Ectodermal cell (in vitro differentiated cells): ENCODE data around the gene ODF4.
A peak's percentile ranks its signal among the peaks of the same experiment; 100 is the strongest.

Experiments used
- H3K27ac ChIP-seq: 2 replicates; pipeline ENCODE4 v1.7.0; 2013; ENCODE audit warnings: mild to moderate bottlenecking, low read depth, low read length; ENCODE audit not compliant: insufficient read depth, poor library complexity, severe bottlenecking
- H3K27me3 ChIP-seq: 2 replicates; pipeline ENCODE4 v1.7.0; 2013; ENCODE audit warnings: mild to moderate bottlenecking, low read length; ENCODE audit not compliant: insufficient read depth, control insufficient read depth, poor library complexity, severe bottlenecking
- H3K36me3 ChIP-seq: one replicate; pipeline ENCODE4 v1.7.0; 2013; ENCODE audit warnings: low read length; ENCODE audit not compliant: control insufficient read depth, insufficient read depth
- H3K4me1 ChIP-seq: one replicate; pipeline ENCODE4 v1.7.0; 2013; ENCODE audit warnings: low read length; ENCODE audit not compliant: control insufficient read depth, insufficient read depth
- H3K4me3 ChIP-seq: 2 replicates; pipeline ENCODE4 v1.7.0; 2013; ENCODE audit warnings: low read depth, low read length, control low read depth; ENCODE audit not compliant: insufficient read depth
- H3K9me3 ChIP-seq: 2 replicates; pipeline ENCODE4 v1.7.0; 2013; ENCODE audit warnings: mild to moderate bottlenecking, low read length, moderate library complexity; ENCODE audit not compliant: control insufficient read depth
- WGBS, 2 experiments: methylation state at CpG; one replicate each; pipeline ENCODE4 v1.1.7; 2013; ENCODE audit warnings: missing lambda C conversion rate in 2 of 2; 5-methylcytosine and 5-hydroxymethylcytosine counted together

ODF4 gene

DNA sequence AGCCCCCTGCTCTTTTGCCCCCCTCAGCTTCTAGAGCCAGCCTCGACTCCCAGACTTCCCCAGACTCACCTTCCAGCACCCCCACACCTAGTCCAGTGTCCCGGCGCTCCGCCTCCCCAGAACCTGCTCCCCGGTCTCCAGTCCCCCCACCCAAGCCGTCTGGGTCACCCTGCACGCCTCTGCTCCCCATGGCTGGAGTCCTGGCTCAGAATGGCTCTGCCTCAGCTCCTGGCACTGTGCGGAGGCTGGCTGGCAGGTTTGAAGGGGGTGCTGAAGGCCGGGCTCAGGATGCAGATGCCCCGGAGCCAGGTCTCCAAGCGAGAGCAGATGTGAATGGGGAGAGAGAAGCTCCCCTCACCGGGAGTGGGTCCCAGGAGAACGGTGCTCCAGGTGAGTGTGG, 27.4 kb upstream of the ODF4 start:
- Histone ChIP-seq H3K4me1 (peaks cover 14% of the 10 kb centered on the region), H3K27me3 (peaks cover 35% of the 10 kb centered on the region), H3K36me3 (no peaks in the 10 kb centered on the region), H3K9me3 (no peaks in the 10 kb centered on the region), H3K4me3 (no peak overlapping the region), H3K27ac (no peak overlapping the region)
- 92 to 93% methylated on average over 13 of the region's 13 CpGs for WGBS, 2 experiments

DNA sequence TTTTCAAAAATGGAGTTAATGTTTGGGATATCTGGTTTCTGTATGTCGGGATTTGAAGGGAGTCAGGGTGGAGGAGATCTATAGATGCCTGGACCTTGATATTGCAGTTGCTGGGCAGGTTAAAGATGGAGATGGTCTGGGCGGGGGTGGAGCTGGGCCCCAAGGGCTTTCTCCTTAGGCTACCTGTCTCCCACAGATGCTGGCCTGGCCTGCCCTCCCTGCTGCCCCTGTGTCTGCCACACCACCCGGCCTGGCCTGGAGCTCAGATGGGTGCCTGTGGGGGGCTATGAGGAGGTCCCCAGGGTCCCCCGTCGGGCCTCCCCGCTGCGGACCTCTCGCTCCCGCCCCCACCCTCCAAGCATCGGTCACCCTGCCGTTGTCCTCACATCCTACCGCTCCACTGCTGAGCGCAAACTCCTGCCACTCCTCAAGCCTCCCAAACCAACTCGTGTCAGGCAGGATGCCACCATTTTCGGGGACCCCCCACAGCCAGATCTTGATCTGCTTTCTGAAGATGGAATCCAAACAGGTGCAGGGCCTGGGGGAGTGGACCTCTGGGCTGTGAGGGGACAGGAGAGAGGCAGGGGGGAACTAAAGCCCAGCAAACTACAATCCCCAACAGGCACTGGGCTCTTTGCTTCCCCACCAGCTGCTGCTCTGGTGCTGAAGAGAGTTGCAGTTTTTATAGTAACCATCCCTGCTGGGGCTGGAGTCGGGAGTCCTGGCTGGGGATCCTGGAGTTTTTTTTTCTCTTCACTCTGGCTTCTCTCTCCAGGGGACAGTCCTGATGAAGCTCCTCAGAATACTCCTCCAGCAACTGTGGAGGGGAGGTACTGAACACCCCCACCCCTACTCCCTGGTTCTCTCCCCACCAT, 26.7 kb upstream of the ODF4 start:
- peaks cover 41% of the 10 kb centered on the region for H3K27me3 ChIP-seq
- WGBS, 2 experiments: 82 to 83% methylated on average over 16 of the region's 16 CpGs

DNA sequence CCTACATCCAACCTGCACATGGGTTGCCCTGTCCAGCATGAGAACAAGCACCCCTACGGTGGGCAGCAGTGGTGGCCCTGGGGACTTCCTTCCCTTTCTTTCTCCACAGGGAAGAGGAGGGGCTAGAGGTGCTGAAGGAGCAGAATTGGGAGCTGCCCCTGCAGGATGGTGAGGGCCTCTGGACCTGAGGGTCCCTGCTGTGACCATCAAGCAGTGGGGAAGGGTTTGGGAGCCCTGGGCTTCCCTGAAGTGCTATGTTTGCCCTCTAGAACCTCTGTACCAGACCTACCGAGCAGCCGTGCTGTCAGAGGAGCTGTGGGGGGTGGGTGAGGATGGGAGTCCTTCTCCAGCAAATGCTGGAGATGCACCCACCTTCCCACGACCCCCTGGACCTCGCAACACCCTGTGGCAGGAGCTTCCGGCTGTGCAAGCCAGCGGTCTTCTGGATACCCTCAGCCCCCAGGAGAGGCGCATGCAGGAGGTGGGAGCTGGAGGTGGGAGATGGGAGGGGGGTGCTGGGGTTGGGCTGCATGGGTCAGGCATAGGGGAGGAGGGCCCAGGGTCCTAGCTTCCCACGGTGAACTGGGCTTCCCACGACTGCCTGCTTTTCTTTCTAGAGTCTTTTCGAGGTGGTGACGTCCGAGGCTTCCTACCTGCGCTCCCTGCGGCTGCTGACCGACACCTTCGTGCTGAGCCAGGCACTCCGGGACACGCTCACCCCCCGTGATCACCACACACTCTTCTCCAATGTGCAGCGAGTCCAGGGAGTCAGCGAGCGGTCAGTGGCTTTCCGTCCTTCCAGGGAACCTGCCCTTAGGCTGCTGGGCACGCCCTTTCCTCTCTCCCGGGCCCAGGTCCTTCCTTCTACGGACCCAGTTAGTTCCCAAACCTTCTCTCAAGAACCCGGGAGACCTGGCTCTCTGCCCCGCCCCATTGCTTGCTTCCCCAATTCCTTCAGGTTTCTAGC, 24.6 kb upstream of the ODF4 start:
- WGBS, 2 experiments: 12 to 14% methylated on average over 29 of the region's 29 CpGs
- Histone ChIP-seq H3K27ac (no peak overlapping the region), H3K27me3 (peaks cover 47% of the 10 kb centered on the region), H3K36me3 (no peaks in the 10 kb centered on the region), H3K4me3 (peak overlapping the region; percentile 38), H3K4me1 (peaks cover 14% of the 10 kb centered on the region), H3K9me3 (no peaks in the 10 kb centered on the region)

More for the DNA sequence above, 26.7 kb upstream of the ODF4 start:
- H3K4me3 ChIP-seq: no peak overlapping the region
- H3K27ac ChIP-seq: no peak overlapping the region
- H3K4me1 ChIP-seq: peaks cover 14% of the 10 kb centered on the region
- no peaks in the 10 kb centered on the region for H3K36me3 ChIP-seq
- H3K9me3 ChIP-seq: no peaks in the 10 kb centered on the region

DNA sequence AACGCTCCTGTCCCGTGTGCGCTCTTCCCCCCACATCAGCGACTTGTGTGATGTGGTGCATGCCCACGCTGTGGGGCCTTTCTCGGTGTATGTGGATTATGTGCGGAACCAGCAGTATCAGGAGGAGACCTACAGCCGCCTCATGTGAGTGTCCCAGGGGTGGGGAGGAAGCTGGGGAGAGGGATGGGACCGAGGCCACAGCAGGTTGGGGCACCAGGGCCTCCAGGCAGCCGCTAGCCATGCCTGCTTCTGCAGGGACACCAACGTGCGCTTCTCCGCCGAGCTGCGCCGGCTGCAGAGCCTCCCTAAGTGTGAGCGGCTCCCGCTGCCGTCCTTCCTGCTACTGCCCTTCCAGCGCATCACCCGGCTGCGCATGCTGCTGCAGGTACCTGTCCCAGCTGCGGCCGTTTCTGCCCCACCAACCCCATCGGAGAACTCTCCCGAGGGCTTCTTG, 23.8 kb upstream of the ODF4 start:
- Histone ChIP-seq H3K4me1 (peaks cover 14% of the 10 kb centered on the region), H3K27me3 (peaks cover 47% of the 10 kb centered on the region), H3K9me3 (no peaks in the 10 kb centered on the region), H3K4me3 (peak overlapping the region; percentile 38), H3K36me3 (no peaks in the 10 kb centered on the region), H3K27ac (no peak overlapping the region)
- 11 to 12% methylated on average over 26 of the region's 26 CpGs for WGBS, 2 experiments

DNA sequence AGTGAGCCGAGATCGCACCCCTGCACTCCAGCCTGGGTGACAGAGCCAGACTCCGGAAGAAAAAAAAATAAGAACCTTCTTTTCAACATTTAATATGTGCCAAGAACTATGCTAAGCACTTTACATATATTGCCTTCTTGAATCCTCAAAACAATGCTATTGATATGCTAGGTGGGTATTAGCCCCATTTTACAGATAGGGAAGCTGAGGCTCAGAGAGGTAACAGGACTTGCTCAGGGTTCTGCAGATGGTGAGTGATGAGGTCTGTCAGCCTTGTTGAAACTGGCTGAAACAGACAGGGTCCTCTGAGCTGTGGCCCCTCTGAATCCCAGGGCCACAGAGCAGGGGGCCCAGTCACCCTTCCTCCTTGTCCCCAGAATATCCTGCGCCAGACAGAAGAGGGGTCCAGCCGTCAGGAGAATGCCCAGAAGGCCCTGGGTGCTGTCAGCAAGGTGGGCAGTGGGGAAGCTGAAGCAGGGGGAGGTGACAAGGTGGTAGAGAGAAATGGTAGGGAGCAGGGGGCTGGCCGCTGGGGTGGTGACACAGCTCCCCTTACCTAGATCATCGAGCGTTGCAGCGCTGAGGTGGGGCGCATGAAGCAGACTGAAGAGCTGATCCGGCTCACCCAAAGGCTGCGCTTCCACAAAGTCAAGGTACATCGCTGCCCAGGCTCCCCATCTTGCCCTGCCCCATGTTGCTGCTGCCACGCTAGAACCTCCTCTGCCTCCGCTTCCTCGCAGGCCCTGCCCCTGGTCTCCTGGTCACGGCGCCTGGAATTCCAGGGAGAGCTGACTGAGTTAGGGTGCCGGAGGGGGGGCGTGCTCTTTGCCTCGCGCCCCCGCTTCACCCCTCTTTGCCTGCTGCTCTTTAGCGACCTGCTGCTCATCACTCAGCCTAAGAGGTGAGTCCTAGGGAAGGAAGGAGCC, 21.4 kb upstream of the ODF4 start:
- peaks cover 47% of the 10 kb centered on the region for H3K27me3 ChIP-seq
- no peaks in the 10 kb centered on the region for H3K36me3 ChIP-seq
- 83 to 85% methylated on average over 24 of the region's 24 CpGs for WGBS, 2 experiments
- no peaks in the 10 kb centered on the region for H3K9me3 ChIP-seq
- no peak overlapping the region for H3K27ac ChIP-seq
- H3K4me3 ChIP-seq: no peak overlapping the region
- peaks cover 14% of the 10 kb centered on the region for H3K4me1 ChIP-seq

DNA sequence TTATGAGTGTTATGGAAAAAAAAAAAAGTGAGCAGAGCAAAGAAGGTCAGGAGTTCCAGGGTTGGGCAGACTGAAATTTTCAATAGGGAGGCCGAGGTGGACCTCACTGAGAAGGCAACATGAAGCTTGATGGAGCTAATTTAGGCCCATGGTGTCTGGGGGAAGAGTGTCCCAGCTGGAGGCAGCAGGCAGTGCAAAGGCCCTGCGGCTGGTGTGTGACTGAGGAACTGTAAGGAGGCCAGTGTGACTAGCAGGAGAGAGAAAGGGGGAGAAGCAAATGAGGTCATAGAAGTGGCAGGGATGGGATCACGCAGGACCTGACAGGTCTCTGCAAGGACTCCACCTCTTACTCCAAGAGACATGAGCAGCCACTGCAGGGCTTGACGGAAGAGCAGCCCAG, 19.4 kb upstream of the ODF4 start:
- Histone ChIP-seq H3K27ac (no peak overlapping the region), H3K4me3 (no peak overlapping the region), H3K4me1 (peaks cover 7% of the 10 kb centered on the region), H3K36me3 (no peaks in the 10 kb centered on the region), H3K9me3 (no peaks in the 10 kb centered on the region), H3K27me3 (peaks cover 35% of the 10 kb centered on the region)
- WGBS, 2 experiments: 91 to 92% methylated on average over 4 of the region's 4 CpGs

DNA sequence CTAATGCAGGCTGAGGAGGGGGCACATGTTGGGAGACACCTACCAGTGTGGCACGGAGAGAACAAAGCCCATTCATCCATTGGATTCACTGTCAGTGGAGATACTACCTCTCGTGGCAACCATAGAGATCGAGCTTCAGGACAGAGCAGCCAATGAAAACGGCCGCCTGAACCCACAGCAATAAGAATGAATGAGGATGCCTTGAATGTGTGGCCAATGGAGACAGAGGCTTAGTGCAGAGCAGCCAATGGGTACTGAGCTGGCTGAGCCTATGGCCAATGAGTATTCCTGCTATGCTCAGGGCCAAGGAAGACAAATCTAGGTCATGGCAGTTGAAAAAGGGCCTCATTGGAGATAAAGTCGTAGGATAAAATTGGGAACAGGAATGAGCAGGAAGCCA, 18.6 kb upstream of the ODF4 start:
- Histone ChIP-seq H3K4me3 (no peak overlapping the region), H3K36me3 (no peaks in the 10 kb centered on the region), H3K27ac (no peak overlapping the region), H3K4me1 (no peaks in the 10 kb centered on the region), H3K9me3 (no peaks in the 10 kb centered on the region), H3K27me3 (peaks cover 35% of the 10 kb centered on the region)
- WGBS, 2 experiments: 78 to 81% methylated on average over 6 of the region's 6 CpGs

DNA sequence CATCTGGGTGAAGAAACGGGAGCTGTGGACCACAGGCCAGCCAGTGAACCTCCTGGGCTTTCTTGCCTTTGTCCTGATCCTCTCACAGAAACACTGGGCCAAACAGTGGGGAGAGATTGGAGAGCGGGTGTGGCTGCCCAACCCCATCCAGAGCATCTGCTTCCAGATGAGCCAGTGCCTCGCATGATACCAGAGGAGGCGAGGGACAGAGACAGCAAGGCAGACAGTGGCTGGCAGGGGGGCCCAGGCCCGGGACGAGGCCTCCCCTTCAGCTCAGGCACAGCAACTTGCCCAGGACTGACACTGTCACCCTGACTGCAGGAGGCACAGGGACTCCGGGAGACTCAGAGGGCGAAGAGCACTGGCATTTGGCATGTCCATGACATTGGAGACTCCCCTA, 17.6 kb upstream of the ODF4 start:
- Histone ChIP-seq H3K4me3 (no peak overlapping the region), H3K27ac (no peak overlapping the region), H3K4me1 (peaks cover 7% of the 10 kb centered on the region), H3K9me3 (no peaks in the 10 kb centered on the region), H3K27me3 (peaks cover 35% of the 10 kb centered on the region), H3K36me3 (no peaks in the 10 kb centered on the region)
- WGBS, 2 experiments: 83 to 90% methylated on average over 8 of the region's 8 CpGs

DNA sequence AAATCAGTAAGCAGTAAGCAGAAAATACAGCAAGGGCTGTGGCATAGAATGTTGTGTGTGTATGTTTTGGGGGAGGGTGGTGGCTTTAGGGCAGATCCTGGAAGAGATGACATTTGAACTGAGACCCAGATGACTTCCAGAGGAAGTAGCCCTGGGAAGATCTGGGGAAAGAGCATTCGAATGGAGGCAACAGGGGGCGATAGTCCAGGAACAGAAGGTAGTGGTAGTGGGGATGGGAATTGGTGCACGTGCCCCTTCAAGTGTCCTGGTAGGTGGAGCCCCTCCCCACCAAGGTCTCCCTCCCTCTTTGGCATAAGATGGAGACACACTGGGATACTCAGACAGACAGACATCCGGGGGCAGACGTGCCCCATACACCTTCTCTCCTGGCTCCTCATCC, 15.5 kb upstream of the ODF4 start:
- WGBS, 2 experiments: 78 to 83% methylated on average over 5 of the region's 5 CpGs
- Histone ChIP-seq H3K36me3 (no peaks in the 10 kb centered on the region), H3K4me1 (peaks cover 7% of the 10 kb centered on the region), H3K4me3 (no peak overlapping the region), H3K9me3 (no peaks in the 10 kb centered on the region), H3K27me3 (peaks cover 34% of the 10 kb centered on the region), H3K27ac (no peak overlapping the region)
